NCI-H748 (cell line): Measurements from ENCODE around the gene GPC4.

Experiments
- DNase-seq: peaks from one replicate; lab custom pipeline; 2025; ENCODE audit not compliant: unreplicated experiment; lab: John Stamatoyannopoulos, UW

Gene GPC4

GRCh38 chrX:133412246-133412645, 3.0 kb downstream of the GPC4 start:
- DNase-seq: no peak

- DNase-seq: no peak
Observed at GRCh38 chrX:133410550-133410949, 4.7 kb downstream of the GPC4 start.

- no peak for DNase-seq
Observed at GRCh38 chrX:133405498-133406185, 9.6 kb downstream of the GPC4 start.

- no peak for DNase-seq
Observed at GRCh38 chrX:133403984-133404383, 11.3 kb downstream of the GPC4 start.

GRCh38 chrX:133402830-133403625, 12.3 kb downstream of the GPC4 start:
- no peak for DNase-seq

GRCh38 chrX:133402042-133402453, 13.2 kb downstream of the GPC4 start:
- DNase-seq: no peak

- no peak for DNase-seq
Observed at GRCh38 chrX:133401536-133401935, 13.8 kb downstream of the GPC4 start.

GRCh38 chrX:133399411-133399810, 15.9 kb downstream of the GPC4 start:
- DNase-seq: no peak

GRCh38 chrX:133394765-133395164, 20.5 kb downstream of the GPC4 start:
- DNase-seq: no peak

- DNase-seq: no peak
Observed at GRCh38 chrX:133392671-133393070, 22.6 kb downstream of the GPC4 start.

- no peak for DNase-seq
Observed at GRCh38 chrX:133391111-133391510, 24.2 kb downstream of the GPC4 start.

- DNase-seq: peak; percentile 16
Observed at GRCh38 chrX:133390676-133391075, 24.6 kb downstream of the GPC4 start.

- no peak for DNase-seq
Observed at GRCh38 chrX:133389975-133390374, 25.3 kb downstream of the GPC4 start.

- DNase-seq: no peak
Observed at GRCh38 chrX:133384454-133384853, 30.8 kb downstream of the GPC4 start.

GRCh38 chrX:133380711-133381619, 34.3 kb downstream of the GPC4 start:
- DNase-seq: no peak

- no peak for DNase-seq
Observed at GRCh38 chrX:133376422-133376821, 38.9 kb downstream of the GPC4 start.

GRCh38 chrX:133375615-133376340, 39.5 kb downstream of the GPC4 start:
- no peak for DNase-seq

- no peak for DNase-seq
Observed at GRCh38 chrX:133374874-133375387, 40.4 kb downstream of the GPC4 start.

- no peak for DNase-seq
Observed at GRCh38 chrX:133373386-133374079, 41.8 kb downstream of the GPC4 start.

GRCh38 chrX:133370696-133371275, 44.5 kb downstream of the GPC4 start:
- DNase-seq: no peak
